H1 (cell line): ENCODE measurements around the gene CNIH4. TPM values are rescaled to one million over a fixed set of nuclear protein-coding genes. Genes with fewer than 3 reads are reported as not detected.

Experiments used
- CTCF ChIA-PET: fragments of 300-600 bp; sonication (Branson Sonifier 250); formaldehyde crosslinking; loops from one replicate; lab custom pipeline; 2021; ENCODE audit not compliant: partially characterized antibody; lab: Charles Lee
- POLR2A ChIA-PET: fragments of 300-600 bp; sonication (Branson Sonifier 250); formaldehyde crosslinking; loops from one replicate; lab custom pipeline; 2021; ENCODE audit warnings: inconsistent platforms; ENCODE audit not compliant: partially characterized antibody; lab: Charles Lee
- DNase-seq, 2 experiments: peaks; one replicate each; pipeline versions ENCODE4 v3.0.0 to v3.0.0-alpha.2; 2010 to 2022; ENCODE audit warnings: low spot score in 2 of 2, low read depth in 1 of 2, mixed read lengths in 1 of 2
- FAIRE-seq: peaks from 2 replicates; lab custom pipeline; 2011; peaks lifted over from hg19 to GRCh38; lab: Jason Lieb, UNC
- H2AFZ ChIP-seq: 2 replicates; pipeline ENCODE4 v1.8.1; 2012; ENCODE audit warnings: low read length, inconsistent platforms
- H2AK5ac ChIP-seq: 2 replicates; pipeline ENCODE4 v1.6.1; 2013; ENCODE audit warnings: low read depth, low read length
- H2BK120ac ChIP-seq: replicated peaks from 2 replicates; pipeline ENCODE3; 2013; ENCODE audit warnings: low read depth, low read length, inconsistent platforms
- H2BK12ac ChIP-seq: 2 replicates; pipeline ENCODE4 v1.6.1; 2013; ENCODE audit warnings: low read depth, low read length
- H2BK15ac ChIP-seq: 2 replicates; pipeline ENCODE4 v1.6.1; 2013; ENCODE audit warnings: low read length
- H2BK20ac ChIP-seq: 2 replicates; pipeline ENCODE4 v1.6.1; 2013; ENCODE audit warnings: low read length
- H2BK5ac ChIP-seq: 2 replicates; pipeline ENCODE4 v1.6.1; 2013; ENCODE audit warnings: low read depth, low read length
- H3K14ac ChIP-seq: 2 replicates; pipeline ENCODE4 v1.6.1; 2013; ENCODE audit warnings: inconsistent platforms; ENCODE audit not compliant: insufficient read length
- H3K18ac ChIP-seq: 2 replicates; pipeline ENCODE4 v1.6.1; 2013; ENCODE audit warnings: low read length; ENCODE audit errors: extremely low read depth
- H3K23ac ChIP-seq: 2 replicates; pipeline ENCODE4 v1.6.1; 2013; ENCODE audit warnings: inconsistent platforms; ENCODE audit not compliant: insufficient read length
- H3K23me2 ChIP-seq: 2 replicates; pipeline ENCODE4 v1.6.1; 2013; ENCODE audit warnings: low read depth, low read length
- H3K27ac ChIP-seq: 2 replicates; pipeline ENCODE4 v1.6.1; 2011; ENCODE audit warnings: low read depth, low read length, inconsistent platforms
- H3K27me3 ChIP-seq, 4 experiments: replicated peaks in 1 of 4; 1 replicate in 1 of 4; 2 replicates in 3 of 4; pipeline versions ENCODE4 v1.6.1 to v1.8.1; 2011 to 2013; ENCODE audit warnings: low read length in 3 of 4, mild to moderate bottlenecking in 3 of 4, inconsistent platforms in 2 of 4, mixed read lengths in 2 of 4, moderate library complexity in 1 of 4; ENCODE audit not compliant: control insufficient read depth in 3 of 4, insufficient read depth in 3 of 4; ENCODE audit errors: extremely low read depth in 1 of 4
- H3K36me3 ChIP-seq, 4 experiments: 2 replicates each; pipeline versions ENCODE4 v1.6.1 to v1.8.1; 2011 to 2013; ENCODE audit warnings: mild to moderate bottlenecking in 4 of 4, low read length in 3 of 4, moderate library complexity in 2 of 4, control low read depth in 1 of 4, inconsistent platforms in 1 of 4; ENCODE audit not compliant: insufficient read depth in 4 of 4, control insufficient read depth in 2 of 4
- H3K4ac ChIP-seq: replicated peaks from 2 replicates; pipeline ENCODE3; 2013; ENCODE audit warnings: low read length, low read depth, mixed read lengths, inconsistent platforms; ENCODE audit not compliant: insufficient read length
- H3K4me1 ChIP-seq, 4 experiments: replicated peaks in 1 of 4; 1 replicate in 1 of 4; 2 replicates in 3 of 4; pipeline versions ENCODE4 v1.6.1 to v1.8.1; 2011 to 2013; ENCODE audit warnings: low read length in 3 of 4, inconsistent platforms in 2 of 4, mixed read lengths in 1 of 4; ENCODE audit not compliant: insufficient read depth in 4 of 4, control insufficient read depth in 3 of 4
- H3K4me2 ChIP-seq, 2 experiments: 2 replicates each; pipeline versions ENCODE4 v1.6.1 to v1.8.1; 2011 to 2013; ENCODE audit warnings: low read depth in 2 of 2, low read length in 2 of 2, control low read depth in 1 of 2, inconsistent platforms in 1 of 2, mild to moderate bottlenecking in 1 of 2; ENCODE audit not compliant: insufficient read depth in 1 of 2
- H3K4me3 ChIP-seq, 4 experiments: fragments of 200-600, 300-600 bp in 1 of 4; sonication (generic), shearing (Covaris generic), sonication (Bioruptor Twin) in 1 of 4; 2 replicates each; pipeline versions ENCODE4 v1.5.1 to v1.8.1; 2011 to 2016; ENCODE audit warnings: low read length in 4 of 4, low read depth in 3 of 4, control low read depth in 2 of 4, inconsistent platforms in 2 of 4, mild to moderate bottlenecking in 2 of 4, mixed read lengths in 1 of 4, moderate library complexity in 1 of 4; ENCODE audit not compliant: insufficient read depth in 2 of 4; ENCODE audit errors: extremely low read depth in 1 of 4
- H3K56ac ChIP-seq: replicated peaks from 2 replicates; pipeline ENCODE3; 2013; ENCODE audit warnings: low read depth, mild to moderate bottlenecking, mixed read lengths, low read length, inconsistent platforms; ENCODE audit not compliant: insufficient read length
- H3K79me1 ChIP-seq: 2 replicates; pipeline ENCODE4 v1.6.1; 2013; ENCODE audit warnings: low read depth, low read length, control low read depth
- H3K79me2 ChIP-seq, 2 experiments: 2 replicates each; pipeline versions ENCODE4 v1.6.1 to v1.8.1; 2012 to 2013; ENCODE audit warnings: low read length in 2 of 2, mild to moderate bottlenecking in 2 of 2, inconsistent platforms in 1 of 2; ENCODE audit not compliant: insufficient read depth in 2 of 2, control insufficient read depth in 1 of 2
- H3K9ac ChIP-seq, 4 experiments: replicated peaks in 1 of 4; 1 replicate in 1 of 4; 2 replicates in 3 of 4; pipeline versions ENCODE4 v1.6.1 to v1.8.1; 2011 to 2013; ENCODE audit warnings: low read depth in 3 of 4, low read length in 3 of 4, control low read depth in 2 of 4, mild to moderate bottlenecking in 2 of 4, moderate library complexity in 2 of 4, inconsistent platforms in 1 of 4; ENCODE audit errors: extremely low read depth in 1 of 4
- H3K9me3 ChIP-seq, 2 experiments: 2 replicates each; pipeline versions ENCODE4 v1.6.1 to v1.8.1; 2012 to 2013; ENCODE audit warnings: mild to moderate bottlenecking in 2 of 2, moderate library complexity in 2 of 2, control low read depth in 1 of 2, inconsistent platforms in 1 of 2, low read depth in 1 of 2, low read length in 1 of 2, mixed read lengths in 1 of 2; ENCODE audit not compliant: insufficient read depth in 2 of 2
- H4K20me1 ChIP-seq, 2 experiments: replicated peaks in 1 of 2; 2 replicates each; pipeline versions ENCODE3 to v1.8.1; 2011 to 2013; ENCODE audit warnings: inconsistent platforms in 2 of 2, low read length in 2 of 2, mild to moderate bottlenecking in 1 of 2; ENCODE audit not compliant: insufficient read depth in 2 of 2, control insufficient read depth in 1 of 2
- H4K5ac ChIP-seq: 2 replicates; pipeline ENCODE4 v1.6.1; 2013; ENCODE audit warnings: low read length, low read depth, mixed read lengths, inconsistent platforms; ENCODE audit not compliant: insufficient read length
- H4K8ac ChIP-seq: 2 replicates; pipeline ENCODE4 v1.8.0; 2013; ENCODE audit warnings: mild to moderate bottlenecking, moderate library complexity, low read length, inconsistent platforms; ENCODE audit not compliant: insufficient read depth; ENCODE audit errors: extremely low read depth
- H4K91ac ChIP-seq: replicated peaks from 2 replicates; pipeline ENCODE3; 2013; ENCODE audit warnings: low read length, mixed read lengths, inconsistent platforms; ENCODE audit not compliant: insufficient read length
- BCL11A ChIP-seq, 2 experiments: IDR thresholded peaks; one replicate each; pipeline ENCODE4 v1.6.1; 2011; ENCODE audit warnings: low read depth in 2 of 2, low read length in 2 of 2, mild to moderate bottlenecking in 2 of 2
- polyA plus RNA-seq, 7 experiments: library from polyadenylated mRNA; depleted of rRNA in 3 of 7; stranded (reverse) in 5 of 7; unstranded in 2 of 7; fragments of >200 nt in 5 of 7; fragments of 200-250 nt in 2 of 7; gene quantifications; 1 replicate in 5 of 7; 2 replicates in 1 of 7; 4 replicates in 1 of 7; pipeline versions ENCODE4 v1.2.1 to v1.2.3, GENCODE V29; 2011 to 2013; ENCODE audit warnings: missing spikeins in 2 of 7, mixed read lengths in 2 of 7
- total RNA-seq: library from RNA; stranded (reverse); fragmentation: NEBNext Ultra II Directional; extraction: Animal tissue kit (Norgen Biotek cat#: 25700); gene quantifications from 2 replicates; pipeline ENCODE4 v1.2.1, GENCODE V29; 2021

CNIH4 gene
- total and polyA plus RNA-seq, 2 of the 8 experiments (the other 6 are each of a cell fraction or from before 2014, with no cell fraction given) = 76.2 to 151 TPM

- CTCF ChIA-PET = no interaction called here
- no peak for FAIRE-seq
- H2AFZ ChIP-seq = no peak overlapping the region
- TF ChIP-seq BCL11A (IDR thresholded peaks at IDR 0.05; ENCODE audit: low read depth in 2 of 2, low read length in 2 of 2) = no peak
- TF ChIP-seq, all 59 proteins: peak for 0
- H3K27me3 ChIP-seq = no peaks in the 10 kb centered on the region
- H3K4me3 ChIP-seq = no peak overlapping the region
- no peak overlapping the region for H3K18ac ChIP-seq
- no peaks in the 10 kb centered on the region for H3K4me1 ChIP-seq
- no peak overlapping the region for H2AK5ac ChIP-seq
- H4K8ac ChIP-seq = no peak overlapping the region
- H3K14ac ChIP-seq = no peak overlapping the region
- no peaks in the 10 kb centered on the region for H3K79me2 ChIP-seq
- no peak overlapping the region for H4K91ac ChIP-seq
- H3K9ac ChIP-seq = no peak overlapping the region
- H2BK5ac ChIP-seq = no peak overlapping the region
- POLR2A ChIA-PET = interaction anchor here (0.6 to 1.5 kb wide), 4 partner anchors 11 to 37 kb away, joined by 3 to 5 read pairs (median 3); no protein-coding TSS in a partner anchor
- H3K23ac ChIP-seq = no peak overlapping the region
- no peaks in the 10 kb centered on the region for H3K79me1 ChIP-seq
- H3K4ac ChIP-seq = no peak overlapping the region
- H4K5ac ChIP-seq = no peak overlapping the region
- H2BK15ac ChIP-seq = no peak overlapping the region
- H3K27ac ChIP-seq = no peak overlapping the region
- H2BK12ac ChIP-seq = no peak overlapping the region
- peaks cover 34 to 98% (median 69%) of the 10 kb centered on the region in 4 experiments for H3K36me3 ChIP-seq
- H3K4me2 ChIP-seq = no peak overlapping the region
- no peak overlapping the region for H2BK20ac ChIP-seq
- DNase-seq = no peak
- H4K20me1 ChIP-seq = peaks cover 2 to 8% of the 10 kb centered on the region in 2 experiments
- no peaks in the 10 kb centered on the region for H3K23me2 ChIP-seq
- no peak overlapping the region for H2BK120ac ChIP-seq
- H3K9me3 ChIP-seq = no peaks in the 10 kb centered on the region
- no peak overlapping the region for H3K56ac ChIP-seq
Measured at GRCh38 chr1:224420106-224420505, 63.4 kb downstream of the CNIH4 start.
